Measurements from ENCODE around the gene AFAP1.

DNA sequence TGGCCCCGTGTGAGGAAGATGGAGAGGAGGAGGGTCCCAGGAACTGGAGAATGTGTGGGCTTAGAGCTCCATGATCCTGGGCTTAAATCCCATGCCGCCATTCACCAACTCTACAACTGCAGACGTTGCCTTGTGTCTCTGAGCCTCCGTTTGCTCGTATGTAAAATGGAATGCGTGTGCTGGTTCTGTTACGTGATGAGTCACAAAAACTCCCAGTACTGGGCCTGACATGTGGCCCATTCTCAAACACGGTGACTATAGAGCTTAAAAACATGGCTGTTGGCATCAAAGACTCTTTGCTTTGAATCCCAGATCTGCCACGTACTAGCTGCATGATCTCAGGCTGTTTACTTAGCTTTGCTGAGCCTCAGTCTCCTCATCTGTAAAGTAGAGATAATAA is 13.0 kb upstream of the AFAP1 start:
- no peak for TF ChIP-seq GATA2 (IDR thresholded peaks at IDR 0.05; ENCODE audit: low read depth, low read length)
- no peak for TF ChIP-seq GATA3 (IDR thresholded peaks at IDR 0.05; ENCODE audit: low read depth, low read length)

Data from SH-SY5Y (cell line).